Vagina (tissue), 2 donors: Measurements from ENCODE around the gene DPH3. TPM values are rescaled to one million over a fixed set of nuclear protein-coding genes. Genes with fewer than 3 reads are reported as not detected.

Experiments
- DNase-seq, 2 donors: peaks; one replicate each; pipeline ENCODE4 v3.0.0-alpha.2; 2017; ENCODE audit errors: extremely low spot score in 2 of 2
- H3K27ac ChIP-seq: fragments of 200-600 bp; sonication (generic); one replicate; pipeline ENCODE4 v1.5.1; 2019
- H3K27me3 ChIP-seq: fragments of 200-600 bp; sonication (generic); one replicate; pipeline ENCODE4 v1.5.1; 2019
- H3K36me3 ChIP-seq, 2 donors: fragments of 200-600 bp; sonication (generic); one replicate each; pipeline ENCODE4 v1.5.1; 2017 to 2019
- H3K4me1 ChIP-seq: fragments of 200-600 bp; sonication (generic); one replicate; pipeline ENCODE4 v1.5.1; 2019
- H3K4me3 ChIP-seq, 2 donors: fragments of 200-600 bp; sonication (generic); 1 replicate in 1 of 2; 2 replicates in 1 of 2; pipeline ENCODE4 v1.5.1; 2016 to 2019
- H3K9me3 ChIP-seq: fragments of 200-600 bp; sonication (generic); one replicate; pipeline ENCODE4 v1.5.1; 2019
- CTCF ChIP-seq, 3 experiments: fragments of 450-650 bp in 2 of 3; fragments of 200-600 bp in 1 of 3; sonication (generic) in 1 of 3; IDR thresholded peaks; one replicate each; pipeline ENCODE4 v1.5.1; 2017 to 2019; ENCODE audit warnings: antibody characterized with exemption in 3 of 3, mild to moderate bottlenecking in 2 of 3, moderate library complexity in 2 of 3
- POLR2A ChIP-seq, 2 donors: fragments of 450-650 bp; IDR thresholded peaks; one replicate each; pipeline ENCODE4 v1.6.1; 2017; ENCODE audit warnings: antibody characterized with exemption in 2 of 2, mild to moderate bottlenecking in 2 of 2, moderate library complexity in 2 of 2
- POLR2AphosphoS5 ChIP-seq, 2 donors: sonication (generic); formaldehyde crosslinking; IDR thresholded peaks; one replicate each; pipeline ENCODE4 v1.9.0; 2017; ENCODE audit warnings: antibody characterized with exemption in 2 of 2, mild to moderate bottlenecking in 2 of 2, low read depth in 1 of 2; ENCODE audit not compliant: insufficient read depth in 1 of 2
- intact Hi-C: fragments of 100-400 bp; cut with DNase I; formaldehyde crosslinking; loops from one replicate; pipeline ENCODE4 v1.15.1; 2023
- total RNA-seq: library from RNA; depleted of rRNA; stranded (reverse); fragments of >200 nt; gene quantifications from one replicate; pipeline ENCODE4 v1.2.3, GENCODE V29; 2016

Gene DPH3
- total RNA-seq, 1 donor from 2014 or later = 14.5 TPM

GRCh38 chr3:16239780-16240179 is 25.0 kb downstream of the DPH3 start:
- H3K36me3 ChIP-seq = no peaks in the 10 kb centered on the region
- peaks cover 21% of the 10 kb centered on the region for H3K4me1 ChIP-seq
- H3K27me3 ChIP-seq = no peaks in the 10 kb centered on the region
- no peak for DNase-seq
- no peak overlapping the region for H3K4me3 ChIP-seq
- TF ChIP-seq CTCF (IDR thresholded peaks at IDR 0.05) = no peak
- no peak for TF ChIP-seq POLR2AphosphoS5 (IDR thresholded peaks at IDR 0.05; ENCODE audit: insufficient read depth in 1 of 2, low read depth in 1 of 2)
- TF ChIP-seq POLR2A (IDR thresholded peaks at IDR 0.05) = no peak
- H3K27ac ChIP-seq = peak overlapping the region; percentile 73
- H3K9me3 ChIP-seq = no peaks in the 10 kb centered on the region
- intact Hi-C loops = loop anchor here (10.0 kb wide), 1 partner anchor 425 kb away; no protein-coding TSS in a partner anchor

- Histone ChIP-seq H3K4me1 (peaks cover 21% of the 10 kb centered on the region), H3K36me3 (no peaks in the 10 kb centered on the region), H3K4me3 (no peak overlapping the region), H3K27me3 (no peaks in the 10 kb centered on the region), H3K9me3 (no peaks in the 10 kb centered on the region), H3K27ac (peak overlapping the region; percentile 73)
- no peak for DNase-seq
- intact Hi-C loops = no loop called here
- TF ChIP-seq POLR2AphosphoS5 (IDR thresholded peaks at IDR 0.05; ENCODE audit: insufficient read depth in 1 of 2, low read depth in 1 of 2) (no peak), POLR2A (IDR thresholded peaks at IDR 0.05) (no peak), CTCF (IDR thresholded peaks at IDR 0.05) (no peak)
Observed at GRCh38 chr3:16239086-16239770, 25.5 kb downstream of the DPH3 start.

- H3K27me3 ChIP-seq = no peaks in the 10 kb centered on the region
- no peaks in the 10 kb centered on the region for H3K9me3 ChIP-seq
- intact Hi-C loops = no loop called here
- H3K4me1 ChIP-seq = peaks cover 21% of the 10 kb centered on the region
- TF ChIP-seq POLR2AphosphoS5 (IDR thresholded peaks at IDR 0.05; ENCODE audit: insufficient read depth in 1 of 2, low read depth in 1 of 2) (no peak), POLR2A (IDR thresholded peaks at IDR 0.05) (no peak), CTCF (IDR thresholded peaks at IDR 0.05) (no peak)
- H3K36me3 ChIP-seq = no peaks in the 10 kb centered on the region
- DNase-seq = no peak
- H3K27ac ChIP-seq = no peak overlapping the region
- H3K4me3 ChIP-seq = no peak overlapping the region
Observed at GRCh38 chr3:16236856-16237393, 27.8 kb downstream of the DPH3 start.

GRCh38 chr3:16236030-16236639 is 28.6 kb downstream of the DPH3 start:
- intact Hi-C loops = no loop called here
- Histone ChIP-seq H3K4me3 (no peak overlapping the region), H3K27ac (no peak overlapping the region), H3K27me3 (no peaks in the 10 kb centered on the region), H3K9me3 (no peaks in the 10 kb centered on the region), H3K36me3 (no peaks in the 10 kb centered on the region), H3K4me1 (peaks cover 21% of the 10 kb centered on the region)
- no peak for DNase-seq
- TF ChIP-seq POLR2AphosphoS5 (IDR thresholded peaks at IDR 0.05; ENCODE audit: insufficient read depth in 1 of 2, low read depth in 1 of 2) = no peak
- TF ChIP-seq CTCF (IDR thresholded peaks at IDR 0.05) = no peak
- TF ChIP-seq POLR2A (IDR thresholded peaks at IDR 0.05) = no peak

- Histone ChIP-seq H3K4me1 (peaks cover 5% of the 10 kb centered on the region), H3K9me3 (no peaks in the 10 kb centered on the region), H3K36me3 (no peaks in the 10 kb centered on the region), H3K4me3 (no peak overlapping the region), H3K27me3 (no peaks in the 10 kb centered on the region), H3K27ac (no peak overlapping the region)
- no peak for TF ChIP-seq POLR2AphosphoS5 (IDR thresholded peaks at IDR 0.05; ENCODE audit: insufficient read depth in 1 of 2, low read depth in 1 of 2)
- TF ChIP-seq POLR2A (IDR thresholded peaks at IDR 0.05) = no peak
- TF ChIP-seq CTCF (IDR thresholded peaks at IDR 0.05) = no peak
- no peak for DNase-seq
- intact Hi-C loops = no loop called here
Observed at GRCh38 chr3:16234281-16234680, 30.5 kb downstream of the DPH3 start.
